ENCODE measurements around the gene C4B.
"Not testable (repeated sequence)": the region's sequence is repeated elsewhere in the genome, so short reads cannot be mapped to it uniquely, and the experiment has no call there.

The C4B gene

GRCh38 chr6:32014547-32014946, at the start of gene C4B:
Gene C4B (plus strand): TSS chr6:32014795. CDS start chr6:32014846, 51 bp downstream.
- DNase-seq (ENCODE audit: low read depth): not testable (repeated sequence)

- DNase-seq (ENCODE audit: low read depth): no peak
Measured at GRCh38 chr6:31965700-31966099, 48.9 kb upstream of the C4B start.

GRCh38 chr6:31966506-31966905, 48.1 kb upstream of the C4B start:
- DNase-seq (ENCODE audit: low read depth): no peak

GRCh38 chr6:31966997-31967925, 47.3 kb upstream of the C4B start:
- DNase-seq (ENCODE audit: low read depth): no peak

- DNase-seq (ENCODE audit: low read depth): no peak
Measured at GRCh38 chr6:31967926-31968320, 46.7 kb upstream of the C4B start.

- DNase-seq (ENCODE audit: low read depth): no peak
Measured at GRCh38 chr6:31968326-31968725, 46.3 kb upstream of the C4B start.

GRCh38 chr6:31968791-31969711, 45.5 kb upstream of the C4B start:
- DNase-seq (ENCODE audit: low read depth): no peak

- DNase-seq (ENCODE audit: low read depth): peak; percentile 68
Measured at GRCh38 chr6:31969712-31970603, 44.6 kb upstream of the C4B start.

GRCh38 chr6:31970604-31971271, 43.9 kb upstream of the C4B start:
- DNase-seq (ENCODE audit: low read depth): no peak

- no peak for DNase-seq (ENCODE audit: low read depth)
Measured at GRCh38 chr6:31971279-31971992, 43.2 kb upstream of the C4B start.

- DNase-seq (ENCODE audit: low read depth): peak; percentile 99
Measured at GRCh38 chr6:31971993-31972708, 42.4 kb upstream of the C4B start, which contains the start of gene DXO. Gene DXO (minus strand): TSS chr6:31972138. CDS start chr6:31971675, 463 bp downstream.

GRCh38 chr6:31972709-31973350, 41.8 kb upstream of the C4B start:
- peak; percentile 80 for DNase-seq (ENCODE audit: low read depth)

GRCh38 chr6:31976065-31976464, 38.5 kb upstream of the C4B start:
- DNase-seq (ENCODE audit: low read depth): not testable (repeated sequence)

GRCh38 chr6:31977816-31978431, 36.7 kb upstream of the C4B start:
- DNase-seq (ENCODE audit: low read depth): no peak

- no peak for DNase-seq (ENCODE audit: low read depth)
Measured at GRCh38 chr6:31978831-31979230, 35.8 kb upstream of the C4B start.

GRCh38 chr6:31979238-31979898, 35.2 kb upstream of the C4B start:
- DNase-seq (ENCODE audit: low read depth): no peak

GRCh38 chr6:31980195-31980876, 34.3 kb upstream of the C4B start:
- not testable (repeated sequence) for DNase-seq (ENCODE audit: low read depth)

Data from iris pigment epithelial cell (primary cell).